Measurements from ENCODE around the gene ZNF417.

Gene ZNF417

GRCh38 chr19:57947419-57948134 is 31.2 kb upstream of the ZNF417 start, which contains the start of gene ZNF256:
Gene ZNF256, minus strand, starts transcription at chr19:57947706. Its CDS starts 232 bp downstream, at chr19:57947474.
- Mint-ChIP-seq H3K4me3 (peak within 1 kb of the TSS; percentile 92), H3K9me3 (peaks cover 86% of the 10 kb centered on the region), H3K27me3 (ENCODE audit: low read depth, poor library complexity) (no peaks in the 10 kb centered on the region), H3K4me1 (peaks cover 12% of the 10 kb centered on the region), H3K27ac (peak within 1 kb of the TSS; percentile 88), H3K36me3 (ENCODE audit: low read depth) (peaks cover 53% of the 10 kb centered on the region)
- TF ChIP-seq CTCF (IDR thresholded peaks at IDR 0.05), result peak; percentile 48
- DNase-seq, result peak; percentile 91

- Mint-ChIP-seq H3K9me3 (peaks cover 88% of the 10 kb centered on the region), H3K27me3 (ENCODE audit: low read depth, poor library complexity) (no peaks in the 10 kb centered on the region), H3K4me1 (peaks cover 12% of the 10 kb centered on the region), H3K27ac (no peak overlapping the region), H3K4me3 (peak overlapping the region; percentile 92), H3K36me3 (ENCODE audit: low read depth) (peaks cover 58% of the 10 kb centered on the region)
- TF ChIP-seq CTCF (IDR thresholded peaks at IDR 0.05), result no peak
- no peak for DNase-seq
These were observed 30.7 kb upstream of the ZNF417 start for GRCh38 chr19:57947088-57947418.

GRCh38 chr19:57946316-57946715 is 29.9 kb upstream of the ZNF417 start:
- Mint-ChIP-seq H3K9me3 (peaks cover 89% of the 10 kb centered on the region), H3K27ac (peak overlapping the region; percentile 58)

GRCh38 chr19:57941593-57941992 is 25.2 kb upstream of the ZNF417 start:
- Mint-ChIP-seq H3K4me1 (peaks cover 9% of the 10 kb centered on the region), H3K9me3 (peaks cover 99% of the 10 kb centered on the region), H3K4me3 (no peak overlapping the region), H3K27me3 (ENCODE audit: low read depth, poor library complexity) (no peaks in the 10 kb centered on the region), H3K27ac (no peak overlapping the region), H3K36me3 (ENCODE audit: low read depth) (peaks cover 100% of the 10 kb centered on the region)
- no peak for DNase-seq
- TF ChIP-seq CTCF (IDR thresholded peaks at IDR 0.05), result no peak

More at GRCh38 chr19:57946316-57946715, 29.9 kb upstream of the ZNF417 start:
- Mint-ChIP-seq H3K27me3 (ENCODE audit: low read depth, poor library complexity) (no peaks in the 10 kb centered on the region), H3K4me1 (peaks cover 12% of the 10 kb centered on the region), H3K4me3 (peak overlapping the region; percentile 92), H3K36me3 (ENCODE audit: low read depth) (peaks cover 66% of the 10 kb centered on the region)
- no peak for DNase-seq
- TF ChIP-seq CTCF (IDR thresholded peaks at IDR 0.05), result no peak

GRCh38 chr19:57935731-57936130 is 19.3 kb upstream of the ZNF417 start:
- Mint-ChIP-seq H3K27me3 (ENCODE audit: low read depth, poor library complexity) (peaks cover 7% of the 10 kb centered on the region), H3K36me3 (ENCODE audit: low read depth) (peaks cover 100% of the 10 kb centered on the region), H3K9me3 (peaks cover 100% of the 10 kb centered on the region), H3K4me1 (peaks cover 11% of the 10 kb centered on the region), H3K4me3 (peak overlapping the region; percentile 99), H3K27ac (no peak overlapping the region)
- no peak for TF ChIP-seq CTCF (IDR thresholded peaks at IDR 0.05)
- DNase-seq, result no peak
